ENCODE data around the gene SDK1. TPM values are rescaled to one million over a fixed set of nuclear protein-coding genes. Genes with fewer than 3 reads are reported as not detected.

SDK1 gene
- total and polyA plus RNA-seq, 4 donors: 0.12 to 0.47 (median 0.36) TPM

DNA sequence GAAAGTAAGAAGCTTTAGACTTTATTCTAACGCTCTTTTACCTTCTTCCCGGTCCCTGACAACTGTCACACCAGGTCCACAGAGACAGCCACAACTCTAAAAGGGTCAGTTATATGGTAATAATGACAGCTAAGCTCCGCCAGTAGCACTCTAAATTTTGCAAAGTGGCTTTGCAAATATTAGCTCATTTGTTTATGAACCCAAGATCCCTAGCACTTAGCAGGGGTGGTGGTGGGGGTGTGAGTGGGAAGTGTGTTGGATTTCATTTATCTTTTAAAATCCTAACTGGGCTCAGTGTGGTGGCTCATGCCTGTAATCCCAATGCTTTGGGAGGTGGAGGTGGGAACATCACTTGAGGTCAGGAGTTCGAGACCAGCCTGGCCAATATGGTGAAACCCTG is 34.8 kb upstream of the SDK1 start:
- H3K4me1 ChIP-seq (ENCODE audit: control insufficient read depth in 4 of 4, insufficient read depth in 4 of 4, low read length in 3 of 4): no peaks in the 10 kb centered on the region

More for the DNA sequence above, 34.8 kb upstream of the SDK1 start:
- WGBS: 60% methylated on average over 4 of the region's 4 CpGs
- Histone ChIP-seq H3K9me3 (ENCODE audit: control insufficient read depth in 4 of 4, low read length in 3 of 4) (peaks cover 0 to 2% (median 0%) of the 10 kb centered on the region in 4 donors), H3K9ac (ENCODE audit: low read depth in 1 of 2, low read length in 2 of 2) (no peak overlapping the region), H3K36me3 (ENCODE audit: control insufficient read depth in 4 of 4, insufficient read depth in 3 of 4, low read depth in 1 of 4, low read length in 3 of 4) (no peaks in the 10 kb centered on the region), H3K27ac (ENCODE audit: low read depth in 1 of 2, low read length in 2 of 2) (no peak overlapping the region), H3K4me3 (ENCODE audit: low read depth in 1 of 3, low read length in 3 of 3) (no peak overlapping the region), H3K27me3 (ENCODE audit: control insufficient read depth in 4 of 4, insufficient read depth in 4 of 4, low read length in 3 of 4) (peaks cover 0 to 18% (median 2%) of the 10 kb centered on the region in 4 donors)
- DNase-seq (ENCODE audit: low spot score): no peak
- TF ChIP-seq GABPA (IDR thresholded peaks at IDR 0.05 in 1 of 2, conservative IDR thresholded peaks at IDR 0.05 in 1 of 2) (no peak), FOXA1 (IDR thresholded peaks at IDR 0.05) (no peak), SP1 (IDR thresholded peaks at IDR 0.05) (no peak), HNF4G (IDR thresholded peaks at IDR 0.05) (no peak), HNF4A (conservative IDR thresholded peaks at IDR 0.05) (no peak), FOXA2 (IDR thresholded peaks at IDR 0.05) (no peak), JUND (IDR thresholded peaks at IDR 0.05) (no peak), NR2F2 (IDR thresholded peaks at IDR 0.05) (no peak), YY1 (IDR thresholded peaks at IDR 0.05) (no peak), RXRA (IDR thresholded peaks at IDR 0.05) (no peak)
- TF ChIP-seq, protein P1, sequence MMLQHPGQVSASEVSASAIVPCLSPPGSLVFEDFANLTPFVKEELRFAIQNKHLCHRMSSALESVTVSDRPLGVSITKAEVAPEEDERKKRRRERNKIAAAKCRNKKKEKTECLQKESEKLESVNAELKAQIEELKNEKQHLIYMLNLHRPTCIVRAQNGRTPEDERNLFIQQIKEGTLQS (IDR thresholded peaks at IDR 0.05): no peak
- TF ChIP-seq, protein P2, sequence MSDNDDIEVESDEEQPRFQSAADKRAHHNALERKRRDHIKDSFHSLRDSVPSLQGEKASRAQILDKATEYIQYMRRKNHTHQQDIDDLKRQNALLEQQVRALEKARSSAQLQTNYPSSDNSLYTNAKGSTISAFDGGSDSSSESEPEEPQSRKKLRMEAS (IDR thresholded peaks at IDR 0.05): no peak
- TF ChIP-seq, protein P3, sequence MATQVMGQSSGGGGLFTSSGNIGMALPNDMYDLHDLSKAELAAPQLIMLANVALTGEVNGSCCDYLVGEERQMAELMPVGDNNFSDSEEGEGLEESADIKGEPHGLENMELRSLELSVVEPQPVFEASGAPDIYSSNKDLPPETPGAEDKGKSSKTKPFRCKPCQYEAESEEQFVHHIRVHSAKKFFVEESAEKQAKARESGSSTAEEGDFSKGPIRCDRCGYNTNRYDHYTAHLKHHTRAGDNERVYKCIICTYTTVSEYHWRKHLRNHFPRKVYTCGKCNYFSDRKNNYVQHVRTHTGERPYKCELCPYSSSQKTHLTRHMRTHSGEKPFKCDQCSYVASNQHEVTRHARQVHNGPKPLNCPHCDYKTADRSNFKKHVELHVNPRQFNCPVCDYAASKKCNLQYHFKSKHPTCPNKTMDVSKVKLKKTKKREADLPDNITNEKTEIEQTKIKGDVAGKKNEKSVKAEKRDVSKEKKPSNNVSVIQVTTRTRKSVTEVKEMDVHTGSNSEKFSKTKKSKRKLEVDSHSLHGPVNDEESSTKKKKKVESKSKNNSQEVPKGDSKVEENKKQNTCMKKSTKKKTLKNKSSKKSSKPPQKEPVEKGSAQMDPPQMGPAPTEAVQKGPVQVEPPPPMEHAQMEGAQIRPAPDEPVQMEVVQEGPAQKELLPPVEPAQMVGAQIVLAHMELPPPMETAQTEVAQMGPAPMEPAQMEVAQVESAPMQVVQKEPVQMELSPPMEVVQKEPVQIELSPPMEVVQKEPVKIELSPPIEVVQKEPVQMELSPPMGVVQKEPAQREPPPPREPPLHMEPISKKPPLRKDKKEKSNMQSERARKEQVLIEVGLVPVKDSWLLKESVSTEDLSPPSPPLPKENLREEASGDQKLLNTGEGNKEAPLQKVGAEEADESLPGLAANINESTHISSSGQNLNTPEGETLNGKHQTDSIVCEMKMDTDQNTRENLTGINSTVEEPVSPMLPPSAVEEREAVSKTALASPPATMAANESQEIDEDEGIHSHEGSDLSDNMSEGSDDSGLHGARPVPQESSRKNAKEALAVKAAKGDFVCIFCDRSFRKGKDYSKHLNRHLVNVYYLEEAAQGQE (IDR thresholded peaks at IDR 0.05): no peak
- TF ChIP-seq, protein P4, sequence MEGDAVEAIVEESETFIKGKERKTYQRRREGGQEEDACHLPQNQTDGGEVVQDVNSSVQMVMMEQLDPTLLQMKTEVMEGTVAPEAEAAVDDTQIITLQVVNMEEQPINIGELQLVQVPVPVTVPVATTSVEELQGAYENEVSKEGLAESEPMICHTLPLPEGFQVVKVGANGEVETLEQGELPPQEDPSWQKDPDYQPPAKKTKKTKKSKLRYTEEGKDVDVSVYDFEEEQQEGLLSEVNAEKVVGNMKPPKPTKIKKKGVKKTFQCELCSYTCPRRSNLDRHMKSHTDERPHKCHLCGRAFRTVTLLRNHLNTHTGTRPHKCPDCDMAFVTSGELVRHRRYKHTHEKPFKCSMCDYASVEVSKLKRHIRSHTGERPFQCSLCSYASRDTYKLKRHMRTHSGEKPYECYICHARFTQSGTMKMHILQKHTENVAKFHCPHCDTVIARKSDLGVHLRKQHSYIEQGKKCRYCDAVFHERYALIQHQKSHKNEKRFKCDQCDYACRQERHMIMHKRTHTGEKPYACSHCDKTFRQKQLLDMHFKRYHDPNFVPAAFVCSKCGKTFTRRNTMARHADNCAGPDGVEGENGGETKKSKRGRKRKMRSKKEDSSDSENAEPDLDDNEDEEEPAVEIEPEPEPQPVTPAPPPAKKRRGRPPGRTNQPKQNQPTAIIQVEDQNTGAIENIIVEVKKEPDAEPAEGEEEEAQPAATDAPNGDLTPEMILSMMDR (IDR thresholded peaks at IDR 0.05; ENCODE audit: low read depth, low read length, missing input control): no peak
- TF ChIP-seq, protein P5, sequence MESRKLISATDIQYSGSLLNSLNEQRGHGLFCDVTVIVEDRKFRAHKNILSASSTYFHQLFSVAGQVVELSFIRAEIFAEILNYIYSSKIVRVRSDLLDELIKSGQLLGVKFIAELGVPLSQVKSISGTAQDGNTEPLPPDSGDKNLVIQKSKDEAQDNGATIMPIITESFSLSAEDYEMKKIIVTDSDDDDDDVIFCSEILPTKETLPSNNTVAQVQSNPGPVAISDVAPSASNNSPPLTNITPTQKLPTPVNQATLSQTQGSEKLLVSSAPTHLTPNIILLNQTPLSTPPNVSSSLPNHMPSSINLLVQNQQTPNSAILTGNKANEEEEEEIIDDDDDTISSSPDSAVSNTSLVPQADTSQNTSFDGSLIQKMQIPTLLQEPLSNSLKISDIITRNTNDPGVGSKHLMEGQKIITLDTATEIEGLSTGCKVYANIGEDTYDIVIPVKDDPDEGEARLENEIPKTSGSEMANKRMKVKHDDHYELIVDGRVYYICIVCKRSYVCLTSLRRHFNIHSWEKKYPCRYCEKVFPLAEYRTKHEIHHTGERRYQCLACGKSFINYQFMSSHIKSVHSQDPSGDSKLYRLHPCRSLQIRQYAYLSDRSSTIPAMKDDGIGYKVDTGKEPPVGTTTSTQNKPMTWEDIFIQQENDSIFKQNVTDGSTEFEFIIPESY (IDR thresholded peaks at IDR 0.05): no peak

All from liver (tissue), 9 donors.